ENCODE results near the gene PPP1R12B.

DNA sequence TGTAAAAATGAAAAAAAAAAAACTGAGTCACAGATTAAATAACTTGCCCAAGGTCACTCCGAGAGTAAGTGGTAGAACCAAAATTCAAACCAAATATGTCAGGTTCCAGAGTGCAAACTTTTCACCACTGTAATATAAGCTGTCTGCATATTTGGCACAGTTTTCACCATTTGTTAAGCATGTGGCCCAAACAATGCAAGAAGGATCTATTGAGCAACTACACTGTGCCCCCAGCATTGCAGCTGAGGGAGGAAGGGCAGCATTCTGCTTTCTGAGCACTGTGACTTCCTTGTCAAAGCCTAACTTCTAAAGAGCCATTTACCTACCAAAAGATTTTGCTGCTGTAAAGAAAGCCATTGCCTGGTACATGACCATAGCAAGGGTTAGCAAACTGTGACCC, 228.3 kb downstream of the PPP1R12B start:
- TF ChIP-seq POLR2A (IDR thresholded peaks at IDR 0.05) (no peak), POLR2AphosphoS5 (IDR thresholded peaks at IDR 0.05; ENCODE audit: insufficient read depth in 1 of 2, low read depth in 1 of 2) (no peak)
- TF ChIP-seq, protein P1, sequence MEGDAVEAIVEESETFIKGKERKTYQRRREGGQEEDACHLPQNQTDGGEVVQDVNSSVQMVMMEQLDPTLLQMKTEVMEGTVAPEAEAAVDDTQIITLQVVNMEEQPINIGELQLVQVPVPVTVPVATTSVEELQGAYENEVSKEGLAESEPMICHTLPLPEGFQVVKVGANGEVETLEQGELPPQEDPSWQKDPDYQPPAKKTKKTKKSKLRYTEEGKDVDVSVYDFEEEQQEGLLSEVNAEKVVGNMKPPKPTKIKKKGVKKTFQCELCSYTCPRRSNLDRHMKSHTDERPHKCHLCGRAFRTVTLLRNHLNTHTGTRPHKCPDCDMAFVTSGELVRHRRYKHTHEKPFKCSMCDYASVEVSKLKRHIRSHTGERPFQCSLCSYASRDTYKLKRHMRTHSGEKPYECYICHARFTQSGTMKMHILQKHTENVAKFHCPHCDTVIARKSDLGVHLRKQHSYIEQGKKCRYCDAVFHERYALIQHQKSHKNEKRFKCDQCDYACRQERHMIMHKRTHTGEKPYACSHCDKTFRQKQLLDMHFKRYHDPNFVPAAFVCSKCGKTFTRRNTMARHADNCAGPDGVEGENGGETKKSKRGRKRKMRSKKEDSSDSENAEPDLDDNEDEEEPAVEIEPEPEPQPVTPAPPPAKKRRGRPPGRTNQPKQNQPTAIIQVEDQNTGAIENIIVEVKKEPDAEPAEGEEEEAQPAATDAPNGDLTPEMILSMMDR (IDR thresholded peaks at IDR 0.05), result no peak
